Right lobe of liver (tissue), 4 donors: ENCODE measurements around the gene KPNB1.

ENCODE experiments used
- CTCF ChIP-seq, 4 donors: fragments of 200-600 bp in 3 of 4; fragments of 450-650 bp in 1 of 4; IDR thresholded peaks; one replicate each; pipeline versions ENCODE4 v1.5.1 to v1.8.0; 2016 to 2022; ENCODE audit warnings: antibody characterized with exemption in 4 of 4, mild to moderate bottlenecking in 2 of 4
- POLR2A ChIP-seq: fragments of 450-650 bp; IDR thresholded peaks from one replicate; pipeline ENCODE4 v1.6.1; 2017; ENCODE audit warnings: antibody characterized with exemption, mild to moderate bottlenecking
- donor health status: DM: no; HTN: no; CAD: no.
- donor health status: DM: no; HTN: no; CAD: no.
- donor health status: DM: no; HTN: yes; CAD: no.

- TF ChIP-seq CTCF (IDR thresholded peaks at IDR 0.05): no peak
- TF ChIP-seq POLR2A: no peak
These were observed 24.8 kb downstream of the KPNB1 start for GRCh38 chr17:47674499-47674898.
